HPDE6-E6E7 (cell line): Measurements from ENCODE around the gene ADH6.
"Not testable (repeated sequence)": the region's sequence is repeated elsewhere in the genome, so short reads cannot be mapped to it uniquely, and the experiment has no call there.

ENCODE experiments used
- DNase-seq: peaks from one replicate; pipeline ENCODE4 v3.0.0; 2011; ENCODE audit warnings: missing footprints; ENCODE audit errors: extremely low spot score

The ADH6 gene

GRCh38 chr4:99190336-99190735 is 28.7 kb downstream of the ADH6 start:
- no peak for DNase-seq

GRCh38 chr4:99189900-99190299 is 29.1 kb downstream of the ADH6 start:
- not testable (repeated sequence) for DNase-seq

DNA sequence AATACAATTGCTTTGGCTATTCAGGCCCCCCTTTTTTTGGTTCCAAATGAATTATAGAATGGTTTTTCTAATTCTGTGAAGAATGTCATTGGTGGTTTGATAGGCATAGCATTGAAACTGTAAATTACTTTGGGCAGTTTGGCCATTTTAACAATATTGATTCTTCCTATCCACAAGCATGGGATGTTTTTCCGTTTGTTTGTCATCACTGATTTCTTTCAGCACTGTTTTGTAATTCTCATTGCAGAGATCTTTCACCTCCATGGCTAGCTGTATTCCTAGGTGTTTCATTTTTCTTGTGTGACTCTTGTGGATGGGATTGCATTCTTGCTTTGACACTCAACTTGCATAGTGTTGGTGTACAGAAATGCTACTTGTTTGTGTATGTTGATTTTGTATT is 33.0 kb downstream of the ADH6 start:
- DNase-seq = no peak

DNA sequence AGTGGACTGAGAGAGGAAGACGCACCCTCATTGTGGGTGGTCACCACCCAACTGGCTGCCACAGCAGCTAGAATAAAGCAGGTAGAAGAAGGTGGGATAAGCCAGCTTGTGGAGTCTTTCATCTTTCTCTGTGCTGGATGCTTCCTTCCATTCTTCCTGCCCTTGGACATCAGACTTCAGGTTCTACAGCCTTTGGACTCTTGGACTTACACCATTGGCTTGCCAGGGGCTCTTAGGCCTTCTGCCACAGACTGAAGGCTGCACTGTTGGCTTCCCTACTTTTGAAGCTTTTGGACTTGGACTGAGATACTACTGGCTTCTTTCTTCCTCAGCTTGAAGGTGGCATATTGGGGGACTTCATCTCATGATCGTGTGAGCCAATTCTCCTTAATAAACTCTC is 33.5 kb downstream of the ADH6 start:
- no peak for DNase-seq

- DNase-seq = peak; percentile 31
Observed at GRCh38 chr4:99180382-99181070, 38.5 kb downstream of the ADH6 start.

DNA sequence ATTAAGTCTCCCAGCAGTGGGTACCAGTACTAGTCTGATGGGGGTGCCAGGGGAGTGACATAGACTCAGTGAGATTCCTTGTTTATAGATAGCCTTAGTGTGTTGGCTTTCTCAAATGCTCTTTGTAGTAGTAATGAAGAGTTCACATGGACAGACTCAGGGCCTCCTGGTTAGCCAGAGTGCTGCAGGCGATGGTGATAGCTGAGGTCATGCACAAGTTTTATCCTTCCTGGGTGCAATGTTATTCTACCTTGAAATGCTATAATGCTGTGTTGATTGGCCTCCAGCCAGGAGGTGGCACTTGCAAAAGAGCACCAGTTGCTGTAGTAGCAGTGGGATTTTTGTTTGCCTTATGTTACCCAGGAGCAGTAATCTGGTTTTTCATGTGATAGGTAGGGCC is 39.4 kb downstream of the ADH6 start:
- DNase-seq = no peak

GRCh38 chr4:99179178-99179577 is 39.9 kb downstream of the ADH6 start:
- DNase-seq = no peak

- no peak for DNase-seq
Observed at GRCh38 chr4:99166544-99166943, 52.5 kb downstream of the ADH6 start.

GRCh38 chr4:99165978-99166377 is 53.1 kb downstream of the ADH6 start:
- no peak for DNase-seq

- no peak for DNase-seq
Observed at GRCh38 chr4:99161373-99162099, 57.5 kb downstream of the ADH6 start.

DNA sequence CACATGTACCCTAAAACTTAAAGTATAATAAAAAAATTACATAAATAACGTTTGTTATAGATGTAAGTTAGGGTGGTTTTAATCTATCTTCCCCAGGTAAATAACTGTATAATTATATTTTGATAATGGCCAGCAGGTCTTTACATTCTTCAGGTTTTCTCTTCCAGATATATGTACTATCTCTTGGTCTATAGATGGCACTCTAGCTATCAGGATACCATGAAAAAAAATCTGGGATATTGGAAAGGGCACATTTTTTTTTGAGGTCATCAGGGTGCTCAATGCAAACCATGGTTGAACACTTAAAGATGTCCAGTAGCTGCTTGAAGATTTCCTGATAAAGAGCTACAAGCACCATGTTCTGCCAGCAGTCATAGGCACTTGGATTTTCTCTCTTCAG is 59.3 kb downstream of the ADH6 start:
- no peak for DNase-seq

DNA sequence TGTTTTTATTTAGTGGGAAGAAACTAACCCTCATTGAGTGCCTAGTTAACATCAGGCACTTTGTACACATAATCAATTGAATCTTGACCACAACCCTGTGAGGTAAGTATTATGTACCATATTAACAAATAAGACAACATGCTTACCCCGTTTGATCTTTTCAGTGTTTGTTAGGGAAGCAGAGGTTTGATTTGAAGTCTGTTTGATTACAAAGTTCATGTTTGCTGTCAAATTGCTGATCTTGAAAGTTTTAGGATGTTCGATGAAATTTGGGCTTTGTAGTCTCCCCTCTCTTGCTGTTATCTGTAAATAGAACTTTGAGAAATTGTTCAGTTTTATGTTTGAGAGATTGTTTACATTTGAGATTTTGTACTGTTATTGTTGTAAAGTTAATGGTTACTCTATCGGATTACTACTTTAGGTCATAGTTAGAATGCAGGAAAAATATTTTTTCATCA is 61.5 kb downstream of the ADH6 start:
- no peak for DNase-seq

- DNase-seq = no peak
Observed at GRCh38 chr4:99156992-99157391, 62.1 kb downstream of the ADH6 start.

DNA sequence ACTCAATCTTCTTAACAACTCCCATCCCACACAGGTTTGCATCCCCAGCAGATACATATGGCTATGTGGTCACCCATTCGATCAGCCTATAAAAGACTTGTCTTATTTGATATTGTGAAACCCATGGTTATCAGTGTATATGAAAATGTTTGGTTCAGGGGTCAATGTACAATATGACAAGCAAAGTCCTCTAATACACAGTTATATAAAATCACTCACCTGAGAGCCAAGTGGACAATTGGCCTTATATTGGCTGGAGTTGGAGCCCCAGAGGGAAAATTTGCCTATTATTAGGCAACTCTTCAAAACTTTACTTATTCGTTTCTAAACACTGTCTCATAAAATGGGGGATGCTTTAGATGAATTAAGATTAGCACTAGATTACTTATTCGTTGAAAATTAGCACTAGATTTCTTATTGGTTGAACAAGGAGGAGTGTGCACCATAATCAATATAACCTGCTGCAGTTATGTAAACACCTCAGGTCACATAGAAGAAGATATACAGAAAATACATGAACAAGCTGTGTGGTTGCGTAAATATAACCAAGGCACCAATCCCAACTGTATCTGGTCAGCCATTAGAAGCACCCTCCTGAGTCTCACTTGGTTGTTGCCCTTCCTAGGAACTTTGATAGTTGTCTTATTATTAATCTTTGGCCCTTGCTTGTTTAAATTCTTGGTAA is 64.2 kb downstream of the ADH6 start:
- DNase-seq = no peak
